ENCODE results near the gene ATP6V1G3. TPM values are rescaled to one million over a fixed set of nuclear protein-coding genes. Genes with fewer than 3 reads are reported as not detected.
"Not testable (repeated sequence)": the region's sequence is repeated elsewhere in the genome, so short reads cannot be mapped to it uniquely, and the experiment has no call there.

Gene ATP6V1G3
- total RNA-seq, 4 donors from 2014 or later = not detected

GRCh38 chr1:198480876-198481275, 59.6 kb downstream of the ATP6V1G3 start:
- DNase-seq (ENCODE audit: low spot score in 2 of 2) = no peak
- no peaks in the 10 kb centered on the region for H3K27me3 ChIP-seq
- no peaks in the 10 kb centered on the region for H3K36me3 ChIP-seq
- H3K27ac ChIP-seq = no peak overlapping the region
- H3K4me1 ChIP-seq = no peaks in the 10 kb centered on the region
- no peak for TF ChIP-seq POLR2A (IDR thresholded peaks at IDR 0.05)
- TF ChIP-seq POLR2AphosphoS5 (IDR thresholded peaks at IDR 0.05) = no peak
- no peak for TF ChIP-seq CTCF (IDR thresholded peaks at IDR 0.05)
- TF ChIP-seq EP300 (IDR thresholded peaks at IDR 0.05) = no peak
- H3K9me3 ChIP-seq = no peaks in the 10 kb centered on the region
- WGBS = 73% methylated on average over 2 of the region's 2 CpGs
- H3K4me3 ChIP-seq = no peak overlapping the region

GRCh38 chr1:198477354-198477753, 63.1 kb downstream of the ATP6V1G3 start:
- not testable (repeated sequence) for H3K4me1 ChIP-seq; H3K27me3 ChIP-seq; H3K36me3 ChIP-seq; H3K9me3 ChIP-seq; H3K27ac ChIP-seq; DNase-seq (ENCODE audit: low spot score in 2 of 2); H3K4me3 ChIP-seq

Other genes with a start within 250 kb of the ATP6V1G3 start
- 10 to 100 TPM in 1 of 4 donors, 1 to 10 TPM in 3; 4.7 to 11.4 (median 6.7) TPM for gene PTPRC, start 98.4 kb upstream of the ATP6V1G3 start, total RNA-seq